Prostate gland (tissue), 2 donors: ENCODE measurements around the gene MPHOSPH8. TPM values are rescaled to one million over a fixed set of nuclear protein-coding genes. Genes with fewer than 3 reads are reported as not detected.

Experiments
- DNase-seq: peaks from one replicate; pipeline ENCODE4 v3.0.0-alpha.2; 2019; ENCODE audit warnings: low spot score
- H3K27ac ChIP-seq, 2 donors: fragments of 200-600 bp; sonication (generic); 2 replicates each; pipeline ENCODE4 v1.5.1; 2017 to 2019
- H3K27me3 ChIP-seq: fragments of 200-600 bp; sonication (generic); replicated peaks from 2 replicates; pipeline ENCODE4 v1.5.1; 2019; ENCODE audit not compliant: insufficient read depth
- H3K36me3 ChIP-seq, 2 donors: fragments of 200-600 bp; sonication (generic); 1 replicate in 1 of 2; 2 replicates in 1 of 2; pipeline versions ENCODE4 v1.5.1 to v1.8.1; 2017 to 2019
- H3K4me1 ChIP-seq: fragments of 200-600 bp; sonication (generic); replicated peaks from 2 replicates; pipeline ENCODE4 v1.5.1; 2019
- H3K4me3 ChIP-seq, 2 donors: fragments of 200-600 bp; sonication (generic); 2 replicates each; pipeline ENCODE4 v1.5.1; 2017 to 2019
- H3K9me3 ChIP-seq: fragments of 200-600 bp; sonication (generic); 2 replicates; pipeline ENCODE4 v1.5.1; 2017
- CTCF ChIP-seq, 4 experiments: fragments of 200-600 bp in 2 of 4; fragments of 450-650 bp in 2 of 4; sonication (generic) in 2 of 4; IDR thresholded peaks; 1 replicate in 3 of 4; 2 replicates in 1 of 4; pipeline ENCODE4 v1.5.1; 2016 to 2019; ENCODE audit warnings: antibody characterized with exemption in 4 of 4, mild to moderate bottlenecking in 2 of 4, moderate library complexity in 2 of 4
- POLR2A ChIP-seq: fragments of 450-650 bp; IDR thresholded peaks from one replicate; pipeline ENCODE4 v1.6.1; 2016; ENCODE audit warnings: antibody characterized with exemption, mild to moderate bottlenecking
- POLR2AphosphoS5 ChIP-seq: sonication (generic); formaldehyde crosslinking; IDR thresholded peaks from one replicate; pipeline ENCODE4 v1.6.1; 2017; ENCODE audit warnings: antibody characterized with exemption
- WGBS: methylation state at CpG from one replicate; pipeline ENCODE4 v1.1.5; 2018; 5-methylcytosine and 5-hydroxymethylcytosine counted together
- intact Hi-C: fragments of 100-400 bp; cut with DNase I; formaldehyde crosslinking; loops from one replicate; pipeline ENCODE4 v1.14.2; 2022
- total RNA-seq, 2 donors: library from RNA; depleted of rRNA; stranded (reverse); fragments of >200 nt; gene quantifications; one replicate each; pipeline ENCODE4 v1.1.0, GENCODE V29; 2016

The MPHOSPH8 gene
- total RNA-seq, 2 donors from 2014 or later = 24.3 to 30.5 TPM

- WGBS = 79% methylated on average over 2 of the region's 2 CpGs
- H3K4me1 ChIP-seq = no peaks in the 10 kb centered on the region
- intact Hi-C loops = no loop called here
- H3K4me3 ChIP-seq = no peak overlapping the region
- H3K36me3 ChIP-seq = peaks cover 0 to 8% of the 10 kb centered on the region in 2 donors
- no peak overlapping the region for H3K27ac ChIP-seq
- H3K27me3 ChIP-seq = no peaks in the 10 kb centered on the region
- TF ChIP-seq POLR2AphosphoS5 (no peak), CTCF (IDR thresholded peaks at IDR 0.05) (no peak), POLR2A (no peak)
- no peaks in the 10 kb centered on the region for H3K9me3 ChIP-seq
- DNase-seq = no peak
Measured at GRCh38 chr13:19661126-19661525, 27.7 kb downstream of the MPHOSPH8 start.

GRCh38 chr13:19661561-19661960 lies 28.1 kb downstream of the MPHOSPH8 start:
- H3K4me1 ChIP-seq = no peaks in the 10 kb centered on the region
- intact Hi-C loops = no loop called here
- no peak overlapping the region for H3K27ac ChIP-seq
- H3K27me3 ChIP-seq = no peaks in the 10 kb centered on the region
- WGBS = 90% methylated on average over 15 of the region's 15 CpGs
- TF ChIP-seq CTCF (IDR thresholded peaks at IDR 0.05) = no peak
- TF ChIP-seq POLR2AphosphoS5 = no peak
- TF ChIP-seq POLR2A = no peak
- DNase-seq = no peak
- no peaks in the 10 kb centered on the region for H3K9me3 ChIP-seq
- H3K36me3 ChIP-seq = peaks cover 0 to 8% of the 10 kb centered on the region in 2 donors
- no peak overlapping the region for H3K4me3 ChIP-seq

- no peak for TF ChIP-seq POLR2A
- TF ChIP-seq POLR2AphosphoS5 = no peak
- TF ChIP-seq CTCF (IDR thresholded peaks at IDR 0.05) = no peak
- H3K36me3 ChIP-seq = peaks cover 0 to 9% of the 10 kb centered on the region in 2 donors
- 91% methylated on average over 13 of the region's 13 CpGs for WGBS
- intact Hi-C loops = no loop called here
- no peak overlapping the region for H3K4me3 ChIP-seq
- H3K27ac ChIP-seq = no peak overlapping the region
- no peaks in the 10 kb centered on the region for H3K27me3 ChIP-seq
- no peaks in the 10 kb centered on the region for H3K9me3 ChIP-seq
- H3K4me1 ChIP-seq = no peaks in the 10 kb centered on the region
- no peak for DNase-seq
Measured at GRCh38 chr13:19663416-19663979, 30.0 kb downstream of the MPHOSPH8 start.

GRCh38 chr13:19664481-19665230 lies 31.2 kb downstream of the MPHOSPH8 start:
- 77% methylated on average over 14 of the region's 14 CpGs for WGBS
- H3K27me3 ChIP-seq = no peaks in the 10 kb centered on the region
- intact Hi-C loops = no loop called here
- H3K9me3 ChIP-seq = no peaks in the 10 kb centered on the region
- DNase-seq = no peak
- H3K4me1 ChIP-seq = no peaks in the 10 kb centered on the region
- H3K36me3 ChIP-seq = peaks cover 0 to 16% of the 10 kb centered on the region in 2 donors
- no peak overlapping the region for H3K27ac ChIP-seq
- TF ChIP-seq CTCF (IDR thresholded peaks at IDR 0.05) (no peak), POLR2AphosphoS5 (no peak), POLR2A (no peak)
- no peak overlapping the region for H3K4me3 ChIP-seq

GRCh38 chr13:19665427-19665859 lies 32.0 kb downstream of the MPHOSPH8 start:
- no peak for DNase-seq
- Histone ChIP-seq H3K4me3 (no peak overlapping the region), H3K9me3 (no peaks in the 10 kb centered on the region), H3K27me3 (no peaks in the 10 kb centered on the region), H3K27ac (no peak overlapping the region), H3K4me1 (no peaks in the 10 kb centered on the region), H3K36me3 (peaks cover 0 to 16% of the 10 kb centered on the region in 2 donors)
- no peak for TF ChIP-seq CTCF (IDR thresholded peaks at IDR 0.05)
- TF ChIP-seq POLR2AphosphoS5 = no peak
- no peak for TF ChIP-seq POLR2A
- WGBS = 84% methylated on average over 13 of the region's 14 CpGs
- intact Hi-C loops = no loop called here
